ENCODE data around the gene DEPDC5. TPM values are rescaled to one million over a fixed set of nuclear protein-coding genes. Genes with fewer than 3 reads are reported as not detected.

Gene DEPDC5
- total and polyA plus RNA-seq, 10 of the 15 experiments (the other 5 are each of a cell fraction or from before 2014, with no cell fraction given) = 3.0 to 38.9 (median 22.8) TPM

DNA sequence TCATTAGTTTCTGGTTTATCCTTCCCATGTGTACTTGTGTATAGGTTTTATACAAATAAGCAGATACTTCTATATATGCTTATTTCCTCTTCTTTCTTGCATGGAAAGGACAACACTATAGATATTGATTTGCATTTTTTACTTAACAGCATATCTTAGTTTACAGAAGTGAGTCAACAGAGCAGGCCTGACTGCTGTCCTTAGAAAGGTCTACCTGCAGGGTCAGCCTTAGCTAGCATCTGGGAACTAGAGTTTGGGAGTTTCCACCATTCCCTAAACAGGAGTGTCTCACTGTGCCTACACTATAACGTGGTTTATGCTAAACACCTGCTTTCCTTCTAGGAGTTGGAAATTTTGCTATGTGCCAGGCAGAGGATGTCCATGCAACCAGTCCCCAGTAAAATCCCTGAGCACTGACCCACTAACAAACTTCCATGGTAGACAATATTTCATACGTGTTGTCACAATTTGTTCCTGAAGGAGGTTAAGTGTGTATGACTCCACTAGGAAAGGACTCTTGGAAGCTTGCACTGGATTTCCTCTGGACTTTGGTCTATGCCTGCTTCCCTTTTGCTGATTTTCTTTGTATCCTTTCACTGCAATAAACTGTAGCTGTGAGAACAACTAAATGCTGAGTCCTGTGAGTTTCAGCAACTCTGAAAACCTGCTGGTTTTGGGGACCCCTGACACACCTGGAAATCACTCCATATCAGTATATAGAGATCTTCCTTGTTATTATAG, 21.6 kb upstream of the DEPDC5 start:
- ATAC-seq (no peak), DNase-seq (ENCODE audit: low read depth, low spot score) (no peak), FAIRE-seq (no peak)
- Histone ChIP-seq H3K9ac (ENCODE audit: control insufficient read depth, insufficient read depth, low read length) (no peak overlapping the region), H3K36me3 (ENCODE audit: control insufficient read depth in 2 of 2, insufficient read depth in 2 of 2, low read length in 1 of 2) (peaks cover 1 to 8% of the 10 kb centered on the region in 2 experiments; a peak in 2 of 4 replicates), H2AFZ (ENCODE audit: control insufficient read depth, low read depth, low read length) (no peak overlapping the region), H3K4me2 (ENCODE audit: control insufficient read depth, insufficient read depth) (no peak overlapping the region), H3K9me3 (replicated peaks; ENCODE audit: control insufficient read depth, insufficient read depth, low read length) (no peaks in the 10 kb centered on the region), H3K4me1 (ENCODE audit: control insufficient read depth, insufficient read depth, low read length) (peaks cover 4% of the 10 kb centered on the region), H3K27me3 (replicated peaks in 1 of 2; ENCODE audit: control insufficient read depth in 2 of 2, insufficient read depth in 2 of 2, low read length in 1 of 2) (no peaks in the 10 kb centered on the region), H3K27ac (ENCODE audit: control insufficient read depth, insufficient read depth) (no peak overlapping the region), H3K4me3 (no peak overlapping the region), H3K79me2 (ENCODE audit: control insufficient read depth, insufficient read depth, low read length) (peaks cover 13% of the 10 kb centered on the region), H4K20me1 (ENCODE audit: control insufficient read depth, insufficient read depth) (no peaks in the 10 kb centered on the region)
- WGBS (ENCODE audit: insufficient coverage, insufficient replicate concordance, low lambda C conversion rate, missing lambda C conversion rate) = 68% methylated on average over 2 of the region's 2 CpGs
- RAD21 ChIA-PET (ENCODE audit: unreplicated experiment) = no interaction called here
- SMC1A ChIA-PET (ENCODE audit: uncharacterized antibody, unreplicated experiment) = no interaction called here
- BruUV-seq (replicated peaks) = no TSS peak
- CTCF ChIA-PET = interaction anchor here (1.3 kb wide), 1 partner anchor 9 kb away, joined by 7 read pairs; no protein-coding TSS in a partner anchor
- intact Hi-C loops (cut with micrococcal nuclease; ENCODE audit: unreplicated experiment) = no loop called here
- no peak for TF ChIP-seq TBL1XR1 (IDR thresholded peaks at IDR 0.05; ENCODE audit: low read depth, low read length)
- TF ChIP-seq, protein P1, sequence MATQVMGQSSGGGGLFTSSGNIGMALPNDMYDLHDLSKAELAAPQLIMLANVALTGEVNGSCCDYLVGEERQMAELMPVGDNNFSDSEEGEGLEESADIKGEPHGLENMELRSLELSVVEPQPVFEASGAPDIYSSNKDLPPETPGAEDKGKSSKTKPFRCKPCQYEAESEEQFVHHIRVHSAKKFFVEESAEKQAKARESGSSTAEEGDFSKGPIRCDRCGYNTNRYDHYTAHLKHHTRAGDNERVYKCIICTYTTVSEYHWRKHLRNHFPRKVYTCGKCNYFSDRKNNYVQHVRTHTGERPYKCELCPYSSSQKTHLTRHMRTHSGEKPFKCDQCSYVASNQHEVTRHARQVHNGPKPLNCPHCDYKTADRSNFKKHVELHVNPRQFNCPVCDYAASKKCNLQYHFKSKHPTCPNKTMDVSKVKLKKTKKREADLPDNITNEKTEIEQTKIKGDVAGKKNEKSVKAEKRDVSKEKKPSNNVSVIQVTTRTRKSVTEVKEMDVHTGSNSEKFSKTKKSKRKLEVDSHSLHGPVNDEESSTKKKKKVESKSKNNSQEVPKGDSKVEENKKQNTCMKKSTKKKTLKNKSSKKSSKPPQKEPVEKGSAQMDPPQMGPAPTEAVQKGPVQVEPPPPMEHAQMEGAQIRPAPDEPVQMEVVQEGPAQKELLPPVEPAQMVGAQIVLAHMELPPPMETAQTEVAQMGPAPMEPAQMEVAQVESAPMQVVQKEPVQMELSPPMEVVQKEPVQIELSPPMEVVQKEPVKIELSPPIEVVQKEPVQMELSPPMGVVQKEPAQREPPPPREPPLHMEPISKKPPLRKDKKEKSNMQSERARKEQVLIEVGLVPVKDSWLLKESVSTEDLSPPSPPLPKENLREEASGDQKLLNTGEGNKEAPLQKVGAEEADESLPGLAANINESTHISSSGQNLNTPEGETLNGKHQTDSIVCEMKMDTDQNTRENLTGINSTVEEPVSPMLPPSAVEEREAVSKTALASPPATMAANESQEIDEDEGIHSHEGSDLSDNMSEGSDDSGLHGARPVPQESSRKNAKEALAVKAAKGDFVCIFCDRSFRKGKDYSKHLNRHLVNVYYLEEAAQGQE (IDR thresholded peaks at IDR 0.05; ENCODE audit: low read depth, low read length) = no peak
- TF ChIP-seq YY1 (IDR thresholded peaks at IDR 0.05; ENCODE audit: low read depth, low read length) = no peak
- no peak for TF ChIP-seq RB1 (IDR thresholded peaks at IDR 0.05; ENCODE audit: borderline replicate concordance)
- TF ChIP-seq ZNF24 (IDR thresholded peaks at IDR 0.05) = no peak
- TF ChIP-seq ZZZ3 (IDR thresholded peaks at IDR 0.05; ENCODE audit: control insufficient read depth, insufficient read length, low read depth) = no peak
- TF ChIP-seq FOXK2 (IDR thresholded peaks at IDR 0.05) = no peak
- POLR2A ChIA-PET = no interaction called here
- in situ Hi-C loops (cut with MboI) = no loop called here
